ENCODE measurements around the gene GPR15LG. TPM values are rescaled to one million over a fixed set of nuclear protein-coding genes. Genes with fewer than 3 reads are reported as not detected.

Gene GPR15LG
- total RNA-seq, 1 experiment from 2014 or later, result not detected

- H3K79me2 ChIP-seq (ENCODE audit: insufficient read depth, low read length), result no peaks in the 10 kb centered on the region
- H3K36me3 ChIP-seq (ENCODE audit: control insufficient read depth in 1 of 2, insufficient read depth in 2 of 2, low read length in 2 of 2), result no peaks in the 10 kb centered on the region
- H4K20me1 ChIP-seq (ENCODE audit: insufficient read depth), result no peaks in the 10 kb centered on the region
- H2AFZ ChIP-seq (ENCODE audit: low read depth, low read length, poor library complexity, severe bottlenecking), result no peak overlapping the region
- TF ChIP-seq, protein P1, sequence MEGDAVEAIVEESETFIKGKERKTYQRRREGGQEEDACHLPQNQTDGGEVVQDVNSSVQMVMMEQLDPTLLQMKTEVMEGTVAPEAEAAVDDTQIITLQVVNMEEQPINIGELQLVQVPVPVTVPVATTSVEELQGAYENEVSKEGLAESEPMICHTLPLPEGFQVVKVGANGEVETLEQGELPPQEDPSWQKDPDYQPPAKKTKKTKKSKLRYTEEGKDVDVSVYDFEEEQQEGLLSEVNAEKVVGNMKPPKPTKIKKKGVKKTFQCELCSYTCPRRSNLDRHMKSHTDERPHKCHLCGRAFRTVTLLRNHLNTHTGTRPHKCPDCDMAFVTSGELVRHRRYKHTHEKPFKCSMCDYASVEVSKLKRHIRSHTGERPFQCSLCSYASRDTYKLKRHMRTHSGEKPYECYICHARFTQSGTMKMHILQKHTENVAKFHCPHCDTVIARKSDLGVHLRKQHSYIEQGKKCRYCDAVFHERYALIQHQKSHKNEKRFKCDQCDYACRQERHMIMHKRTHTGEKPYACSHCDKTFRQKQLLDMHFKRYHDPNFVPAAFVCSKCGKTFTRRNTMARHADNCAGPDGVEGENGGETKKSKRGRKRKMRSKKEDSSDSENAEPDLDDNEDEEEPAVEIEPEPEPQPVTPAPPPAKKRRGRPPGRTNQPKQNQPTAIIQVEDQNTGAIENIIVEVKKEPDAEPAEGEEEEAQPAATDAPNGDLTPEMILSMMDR (IDR thresholded peaks at IDR 0.05 in 2 of 3, conservative IDR thresholded peaks at IDR 0.05 in 1 of 3; ENCODE audit: borderline replicate concordance in 1 of 3, insufficient read depth in 1 of 3, low read depth in 2 of 3, low read length in 2 of 3), result peak; percentile 19 to 73 (median 71); a peak in 5 of 6 replicates
- peak; percentile 31 for TF ChIP-seq RAD21 (IDR thresholded peaks at IDR 0.05; ENCODE audit: low read depth)
- no peak for TF ChIP-seq ZNF274 (IDR thresholded peaks at IDR 0.05; ENCODE audit: low read depth, low read length)
- no peak overlapping the region for H3K4me2 ChIP-seq (ENCODE audit: low read length)
- intact Hi-C loops (cut with micrococcal nuclease), result no loop called here
- POLR2A ChIA-PET, result no interaction called here
- RAD21 ChIA-PET (ENCODE audit: low non-redundant PET in 1 of 2, low total read pairs in 2 of 2, uncharacterized antibody in 2 of 2, unreplicated experiment in 2 of 2), result interaction anchor here in 1 of 2 experiments (0.6 to 0.9 kb wide), 2 partner anchors 89 to 322 kb away, joined by 3 to 7 read pairs; no protein-coding TSS in a partner anchor
- H3K4me1 ChIP-seq (ENCODE audit: control insufficient read depth in 1 of 2, insufficient read depth in 2 of 2, low read length in 2 of 2), result no peaks in the 10 kb centered on the region
- BruUV-seq (replicated peaks), result no TSS peak
- H3K9ac ChIP-seq (ENCODE audit: low read length), result no peak overlapping the region
- H3K27ac ChIP-seq (ENCODE audit: low read depth, low read length), result no peak overlapping the region
- no peaks in the 10 kb centered on the region for H3K9me2 ChIP-seq (ENCODE audit: insufficient read depth)
- no peak overlapping the region for H3K4me3 ChIP-seq (replicated peaks in 1 of 2; ENCODE audit: low read depth in 1 of 2, low read length in 2 of 2)
- ATAC-seq (peak; percentile 88), DNase-seq (ENCODE audit: low read depth, low spot score) (peak; percentile 10)
- CTCF ChIA-PET, result interaction anchor here (0.6 to 1.2 kb wide), 5 partner anchors 10 to 323 kb away, joined by 3 to 5 read pairs (median 3); no protein-coding TSS in a partner anchor
- no peaks in the 10 kb centered on the region for H3K27me3 ChIP-seq (ENCODE audit: insufficient read depth, low read length)
- H3K9me3 ChIP-seq (ENCODE audit: control insufficient read depth in 1 of 2, insufficient read depth in 1 of 2, low read depth in 1 of 2, low read length in 2 of 2), result 0 out of 4 replicates have a peak, but pooled peaks cover 0 to 4% of the 10 kb centered on the region in 2 experiments
These were observed 41.1 kb downstream of the GPR15LG start for GRCh38 chr10:84214612-84215235.

DNA sequence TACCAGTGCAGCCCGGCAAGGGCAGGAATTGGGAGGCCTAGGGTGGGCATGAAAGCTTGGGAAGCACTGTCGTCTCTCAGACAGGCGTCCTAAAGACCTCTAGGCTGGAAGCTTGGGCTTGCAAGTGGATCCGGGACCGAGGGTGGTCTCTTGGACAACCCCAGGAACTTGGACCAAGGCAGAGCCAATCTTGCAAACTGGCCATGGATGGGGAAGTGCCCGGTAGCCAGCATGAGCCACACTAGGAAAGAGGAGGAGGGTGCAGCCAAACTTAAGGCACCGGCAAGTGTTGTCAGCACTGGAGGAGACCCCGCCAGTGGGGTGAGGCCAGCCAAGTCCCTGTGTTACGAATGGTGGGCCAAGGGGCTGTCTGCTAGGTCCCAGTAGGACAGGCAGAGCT lies 43.2 kb downstream of the GPR15LG start:
- intact Hi-C loops (cut with micrococcal nuclease), result no loop called here
- RAD21 ChIA-PET (ENCODE audit: low non-redundant PET in 1 of 2, low total read pairs in 2 of 2, uncharacterized antibody in 2 of 2, unreplicated experiment in 2 of 2), result no interaction called here
- H3K36me3 ChIP-seq (ENCODE audit: control insufficient read depth in 1 of 2, insufficient read depth in 2 of 2, low read length in 2 of 2), result no peaks in the 10 kb centered on the region
- TF ChIP-seq CBX3 (IDR thresholded peaks at IDR 0.05; ENCODE audit: low read depth) (no peak), SP1 (IDR thresholded peaks at IDR 0.05; ENCODE audit: low read depth) (no peak), ELF1 (IDR thresholded peaks at IDR 0.05; ENCODE audit: borderline replicate concordance, low read depth) (no peak), ATF3 (IDR thresholded peaks at IDR 0.05) (no peak), TCF7L2 (IDR thresholded peaks at IDR 0.05; ENCODE audit: borderline replicate concordance, extremely low read depth, insufficient read depth, insufficient read length) (no peak), POLR2AphosphoS5 (IDR thresholded peaks at IDR 0.05; ENCODE audit: low read depth, low read length) (no peak), RAD21 (IDR thresholded peaks at IDR 0.05; ENCODE audit: low read depth) (no peak), JUND (IDR thresholded peaks at IDR 0.05) (no peak)
- TF ChIP-seq, protein P2, sequence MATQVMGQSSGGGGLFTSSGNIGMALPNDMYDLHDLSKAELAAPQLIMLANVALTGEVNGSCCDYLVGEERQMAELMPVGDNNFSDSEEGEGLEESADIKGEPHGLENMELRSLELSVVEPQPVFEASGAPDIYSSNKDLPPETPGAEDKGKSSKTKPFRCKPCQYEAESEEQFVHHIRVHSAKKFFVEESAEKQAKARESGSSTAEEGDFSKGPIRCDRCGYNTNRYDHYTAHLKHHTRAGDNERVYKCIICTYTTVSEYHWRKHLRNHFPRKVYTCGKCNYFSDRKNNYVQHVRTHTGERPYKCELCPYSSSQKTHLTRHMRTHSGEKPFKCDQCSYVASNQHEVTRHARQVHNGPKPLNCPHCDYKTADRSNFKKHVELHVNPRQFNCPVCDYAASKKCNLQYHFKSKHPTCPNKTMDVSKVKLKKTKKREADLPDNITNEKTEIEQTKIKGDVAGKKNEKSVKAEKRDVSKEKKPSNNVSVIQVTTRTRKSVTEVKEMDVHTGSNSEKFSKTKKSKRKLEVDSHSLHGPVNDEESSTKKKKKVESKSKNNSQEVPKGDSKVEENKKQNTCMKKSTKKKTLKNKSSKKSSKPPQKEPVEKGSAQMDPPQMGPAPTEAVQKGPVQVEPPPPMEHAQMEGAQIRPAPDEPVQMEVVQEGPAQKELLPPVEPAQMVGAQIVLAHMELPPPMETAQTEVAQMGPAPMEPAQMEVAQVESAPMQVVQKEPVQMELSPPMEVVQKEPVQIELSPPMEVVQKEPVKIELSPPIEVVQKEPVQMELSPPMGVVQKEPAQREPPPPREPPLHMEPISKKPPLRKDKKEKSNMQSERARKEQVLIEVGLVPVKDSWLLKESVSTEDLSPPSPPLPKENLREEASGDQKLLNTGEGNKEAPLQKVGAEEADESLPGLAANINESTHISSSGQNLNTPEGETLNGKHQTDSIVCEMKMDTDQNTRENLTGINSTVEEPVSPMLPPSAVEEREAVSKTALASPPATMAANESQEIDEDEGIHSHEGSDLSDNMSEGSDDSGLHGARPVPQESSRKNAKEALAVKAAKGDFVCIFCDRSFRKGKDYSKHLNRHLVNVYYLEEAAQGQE (IDR thresholded peaks at IDR 0.05; ENCODE audit: low read depth), result no peak

More for the DNA sequence above, 43.2 kb downstream of the GPR15LG start:
- Histone ChIP-seq H3K9me3 (ENCODE audit: control insufficient read depth in 1 of 2, insufficient read depth in 1 of 2, low read depth in 1 of 2, low read length in 2 of 2) (0 out of 4 replicates have a peak, but pooled peaks cover 0 to 4% of the 10 kb centered on the region in 2 experiments), H3K9me2 (ENCODE audit: insufficient read depth) (no peaks in the 10 kb centered on the region), H4K20me1 (ENCODE audit: insufficient read depth) (no peaks in the 10 kb centered on the region), H3K4me3 (replicated peaks in 1 of 2; ENCODE audit: low read depth in 1 of 2, low read length in 2 of 2) (no peak overlapping the region), H3K4me1 (ENCODE audit: control insufficient read depth in 1 of 2, insufficient read depth in 2 of 2, low read length in 2 of 2) (no peaks in the 10 kb centered on the region), H2AFZ (ENCODE audit: low read depth, low read length, poor library complexity, severe bottlenecking) (no peak overlapping the region), H3K9ac (ENCODE audit: low read length) (no peak overlapping the region), H3K27ac (ENCODE audit: low read depth, low read length) (no peak overlapping the region), H3K27me3 (ENCODE audit: insufficient read depth, low read length) (peaks cover 5% of the 10 kb centered on the region; the same call in 1 of the 2 replicates), H3K79me2 (ENCODE audit: insufficient read depth, low read length) (no peaks in the 10 kb centered on the region), H3K4me2 (ENCODE audit: low read length) (no peak overlapping the region)
- ATAC-seq (no peak), DNase-seq (ENCODE audit: low read depth, low spot score) (no peak)
- POLR2A ChIA-PET, result no interaction called here
- BruUV-seq (replicated peaks), result no TSS peak
- CTCF ChIA-PET, result no interaction called here
